GM12875 (cell line): ENCODE data around the gene SYT11.
"Not testable (repeated sequence)": the region's sequence is repeated elsewhere in the genome, so short reads cannot be mapped to it uniquely, and the experiment has no call there.

Experiments used
- H3K4me3 ChIP-seq: one replicate; pipeline ENCODE4 v1.5.1; 2011; ENCODE audit warnings: low read depth, low read length, control low read depth
- CTCF ChIP-seq: IDR thresholded peaks from 2 replicates; pipeline ENCODE4 v1.5.1; 2011; ENCODE audit warnings: low read depth, mild to moderate bottlenecking, control low read depth, inconsistent platforms, low read length, moderate library complexity, borderline replicate concordance; ENCODE audit not compliant: insufficient read depth

Gene SYT11

GRCh38 chr1:155833665-155834295 is 25.6 kb upstream of the SYT11 start:
- no peak for TF ChIP-seq CTCF
- H3K4me3 ChIP-seq, result no peak overlapping the region

GRCh38 chr1:155834296-155834926 is 25.0 kb upstream of the SYT11 start:
- H3K4me3 ChIP-seq, result no peak overlapping the region
- no peak for TF ChIP-seq CTCF

DNA sequence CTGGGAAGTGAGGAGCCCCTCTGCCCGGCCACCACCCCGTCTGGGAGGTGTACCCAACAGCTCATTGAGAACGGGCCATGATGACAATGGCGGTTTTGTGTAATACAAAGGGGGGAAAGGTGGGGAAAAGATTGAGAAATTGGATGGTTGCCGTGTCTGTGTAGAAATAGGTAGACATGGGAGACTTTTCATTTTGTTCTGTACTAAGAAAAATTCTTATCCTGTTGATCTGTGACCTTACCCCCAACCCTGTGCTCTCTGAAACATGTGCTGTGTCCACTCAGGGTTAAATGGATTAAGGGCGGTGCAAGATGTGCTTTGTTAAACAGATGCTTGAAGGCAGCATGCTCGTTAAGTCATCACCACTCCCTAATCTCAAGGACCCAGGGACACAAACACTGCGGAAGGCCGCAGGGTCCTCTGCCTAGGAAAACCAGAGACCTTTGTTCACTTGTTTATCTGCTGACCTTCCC is 24.4 kb upstream of the SYT11 start:
- not testable (repeated sequence) for H3K4me3 ChIP-seq

GRCh38 chr1:155835548-155835947 is 23.8 kb upstream of the SYT11 start:
- no peak for TF ChIP-seq CTCF
- H3K4me3 ChIP-seq, result no peak overlapping the region

GRCh38 chr1:155840386-155840785 is 19.0 kb upstream of the SYT11 start:
- no peak for TF ChIP-seq CTCF
- H3K4me3 ChIP-seq, result no peak overlapping the region

DNA sequence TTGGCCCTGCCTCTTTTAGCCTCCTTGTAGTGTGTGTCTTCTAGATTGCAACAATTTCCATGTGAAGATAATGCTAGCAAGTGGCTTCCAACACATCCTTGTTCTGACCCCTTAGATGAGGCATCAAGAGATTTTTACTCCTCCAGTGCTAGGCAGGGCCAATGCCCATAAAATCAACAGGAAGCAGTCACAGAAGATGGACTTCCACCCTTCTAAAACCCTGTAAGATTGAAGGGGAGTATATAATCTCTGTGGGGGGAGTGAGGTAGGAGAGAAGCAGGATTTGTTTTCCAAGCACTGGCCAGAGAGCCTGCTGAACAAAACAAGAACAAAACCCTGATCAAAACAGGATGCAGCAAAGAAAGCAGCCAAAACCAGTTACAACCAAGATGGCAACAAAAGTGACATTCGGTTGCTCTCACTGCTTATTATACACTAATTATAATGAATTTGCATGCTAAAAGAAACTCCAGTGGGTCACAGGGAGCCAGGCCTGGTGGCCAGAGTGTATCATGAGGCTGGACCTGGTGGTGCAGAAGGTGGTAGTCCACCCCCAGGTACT is 14.4 kb upstream of the SYT11 start:
- no peak for TF ChIP-seq CTCF
- H3K4me3 ChIP-seq, result no peak overlapping the region

DNA sequence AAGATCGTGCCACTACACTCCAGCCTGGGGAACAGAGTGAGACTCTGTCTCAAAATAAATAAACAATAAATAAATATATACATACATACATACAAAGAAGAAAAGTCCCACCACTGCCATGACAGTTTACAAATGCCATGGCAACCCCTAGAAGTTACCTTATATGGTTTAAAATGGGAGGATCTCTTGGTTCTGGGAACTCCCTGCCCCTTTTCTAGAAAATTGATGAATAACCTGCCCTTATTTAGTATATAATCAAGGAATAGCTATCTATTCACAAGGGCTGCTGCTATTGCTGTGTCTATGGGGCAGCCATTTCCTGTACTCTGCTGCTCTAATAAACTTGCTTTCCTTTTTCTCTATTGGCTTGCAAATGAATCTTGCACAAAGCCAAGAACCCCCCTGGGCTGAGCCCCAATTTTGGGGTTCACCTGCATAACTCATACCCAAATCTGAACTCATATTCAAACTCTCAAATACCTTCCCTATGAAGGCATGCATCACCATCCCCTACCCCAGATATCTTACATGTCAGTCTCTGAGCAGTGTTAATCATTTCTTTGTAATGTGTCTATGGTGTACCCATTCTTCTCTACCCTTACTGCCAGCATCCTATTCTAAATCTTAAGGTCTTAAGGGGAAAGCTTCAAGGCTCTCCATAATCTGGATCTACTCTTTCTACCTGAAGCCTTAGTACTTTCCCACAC is 11.4 kb upstream of the SYT11 start:
- H3K4me3 ChIP-seq, result no peak overlapping the region
- no peak for TF ChIP-seq CTCF
